ENCODE results near the gene KLK12. TPM values are rescaled to one million over a fixed set of nuclear protein-coding genes. Genes with fewer than 3 reads are reported as not detected.

KLK12 gene
- total RNA-seq, 1 experiment from 2014 or later, result not detected

DNA sequence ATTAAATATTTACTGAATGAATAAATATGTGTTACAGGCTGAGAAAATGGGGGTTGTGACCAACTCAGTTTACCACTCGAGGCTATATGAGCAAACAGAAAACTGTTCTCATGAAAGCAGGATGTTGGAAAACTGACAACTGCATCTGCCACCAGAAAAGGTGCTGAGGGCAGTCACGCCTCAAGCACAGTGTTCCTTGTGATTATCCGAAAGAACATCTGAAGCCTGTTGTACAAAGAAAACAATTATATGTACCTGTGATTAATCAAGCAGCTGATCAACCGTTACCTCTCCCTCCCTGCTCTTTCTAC is 36.2 kb upstream of the KLK12 start:
- no peak overlapping the region for H3K27ac ChIP-seq (ENCODE audit: insufficient read length, low read depth, low read length)
- H3K23me2 ChIP-seq (ENCODE audit: insufficient read length, low read depth, low read length, poor library complexity, severe bottlenecking), result no peaks in the 10 kb centered on the region
- no peak overlapping the region for H3K4me2 ChIP-seq (ENCODE audit: insufficient read depth, insufficient read length, low read length)
- H3K27me3 ChIP-seq (ENCODE audit: insufficient read depth, low read length), result no peaks in the 10 kb centered on the region
- Mint-ChIP-seq H3K27me3 (ENCODE audit: low read depth) (peaks cover 10% of the 10 kb centered on the region), H3K36me3 (ENCODE audit: insufficient read depth in 1 of 3, low read depth in 3 of 3) (peaks cover 0 to 7% (median 3%) of the 10 kb centered on the region in 3 experiments; a peak in 3 of 7 replicates), H3K4me3 (no peak overlapping the region), H3K9me3 (peaks cover 7 to 15% of the 10 kb centered on the region in 2 experiments), H3K4me1 (peaks cover 2 to 7% of the 10 kb centered on the region in 2 experiments), H3K27ac (no peak overlapping the region)
- no peak overlapping the region for H3K56ac ChIP-seq (ENCODE audit: insufficient read length, low read depth, low read length)
- no peak overlapping the region for H3K4ac ChIP-seq (ENCODE audit: low read depth, low read length)
- no peak overlapping the region for H2AFZ ChIP-seq (ENCODE audit: low read length)
- H3K14ac ChIP-seq (ENCODE audit: insufficient read depth, low read length), result no peak overlapping the region
- H2BK12ac ChIP-seq (ENCODE audit: insufficient read length, low read depth, low read length), result no peak overlapping the region
- no peak overlapping the region for H3K9ac ChIP-seq (ENCODE audit: extremely low read depth, insufficient read length, low read length)
- H4K20me1 ChIP-seq (ENCODE audit: control insufficient read depth, insufficient read depth, insufficient read length), result no peaks in the 10 kb centered on the region
- H3K4me1 ChIP-seq (ENCODE audit: insufficient read depth, low read length), result no peaks in the 10 kb centered on the region; the same call in 1 of the 2 replicates
- no peak overlapping the region for H3K23ac ChIP-seq (ENCODE audit: insufficient read length, low read depth, low read length)
- H3K79me1 ChIP-seq (ENCODE audit: insufficient read depth, low read depth, low read length, poor library complexity, severe bottlenecking), result no peaks in the 10 kb centered on the region
- H2AK5ac ChIP-seq (ENCODE audit: insufficient read length, low read length), result no peak overlapping the region
- no peak overlapping the region for H2BK120ac ChIP-seq (ENCODE audit: low read depth, low read length, poor library complexity, severe bottlenecking)
- no peaks in the 10 kb centered on the region for H3K79me2 ChIP-seq (ENCODE audit: insufficient read depth, low read length)
- H4K91ac ChIP-seq (ENCODE audit: insufficient read length, low read depth, low read length), result no peak overlapping the region
- TF ChIP-seq, protein P1, sequence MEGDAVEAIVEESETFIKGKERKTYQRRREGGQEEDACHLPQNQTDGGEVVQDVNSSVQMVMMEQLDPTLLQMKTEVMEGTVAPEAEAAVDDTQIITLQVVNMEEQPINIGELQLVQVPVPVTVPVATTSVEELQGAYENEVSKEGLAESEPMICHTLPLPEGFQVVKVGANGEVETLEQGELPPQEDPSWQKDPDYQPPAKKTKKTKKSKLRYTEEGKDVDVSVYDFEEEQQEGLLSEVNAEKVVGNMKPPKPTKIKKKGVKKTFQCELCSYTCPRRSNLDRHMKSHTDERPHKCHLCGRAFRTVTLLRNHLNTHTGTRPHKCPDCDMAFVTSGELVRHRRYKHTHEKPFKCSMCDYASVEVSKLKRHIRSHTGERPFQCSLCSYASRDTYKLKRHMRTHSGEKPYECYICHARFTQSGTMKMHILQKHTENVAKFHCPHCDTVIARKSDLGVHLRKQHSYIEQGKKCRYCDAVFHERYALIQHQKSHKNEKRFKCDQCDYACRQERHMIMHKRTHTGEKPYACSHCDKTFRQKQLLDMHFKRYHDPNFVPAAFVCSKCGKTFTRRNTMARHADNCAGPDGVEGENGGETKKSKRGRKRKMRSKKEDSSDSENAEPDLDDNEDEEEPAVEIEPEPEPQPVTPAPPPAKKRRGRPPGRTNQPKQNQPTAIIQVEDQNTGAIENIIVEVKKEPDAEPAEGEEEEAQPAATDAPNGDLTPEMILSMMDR (conservative IDR thresholded peaks at IDR 0.05), result no peak
- DNase-seq, result no peak
- whole genome bisulfite sequencing (ENCODE audit: extremely low coverage, insufficient read length, low lambda C conversion rate), result no CpG with 5 or more reads among the region's 4 CpGs
- no peak overlapping the region for H2BK20ac ChIP-seq (ENCODE audit: low read depth, low read length, poor library complexity, severe bottlenecking)
- no peak overlapping the region for H2BK5ac ChIP-seq (ENCODE audit: insufficient read length, low read length)
- no peak overlapping the region for H3K18ac ChIP-seq (ENCODE audit: insufficient read length, low read depth, low read length)
- no peak overlapping the region for H2BK15ac ChIP-seq (ENCODE audit: low read depth, low read length)
- H4K8ac ChIP-seq (replicated peaks; ENCODE audit: insufficient read length, low read depth, low read length), result no peak overlapping the region
- H3T11ph ChIP-seq (ENCODE audit: low read length), result no peak overlapping the region
- no peak overlapping the region for H4K5ac ChIP-seq (ENCODE audit: insufficient read length, low read depth, low read length)
- H3K9me3 ChIP-seq (ENCODE audit: control insufficient read depth, low read depth, low read length), result no peaks in the 10 kb centered on the region
